GM12878 (cell line): Measurements from ENCODE around the gene ENDOV. TPM values are rescaled to one million over a fixed set of nuclear protein-coding genes. Genes with fewer than 3 reads are reported as not detected.

Experiments used
- ATAC-seq: fragments of 200-7000 bp; cut with Tn5 transposase; 3 replicates; pipeline ENCODE4 v1.9.1; 2020; ENCODE audit warnings: mild to moderate bottlenecking, moderate library complexity
- BruUV-seq: library from RNA; stranded (reverse); fragments of 400-500 nt; replicated peaks from 2 replicates; lab custom pipeline; 2021; lab: Mats Ljungman, UMichigan
- CTCF ChIA-PET: fragments of 300-600 bp; sonication (Branson Sonifier 250); formaldehyde crosslinking; extraction: SDS; loops from one replicate; lab custom pipeline; 2021; ENCODE audit warnings: inconsistent platforms; lab: Yijun Ruan, JAX
- POLR2A ChIA-PET: fragments of 350-600 bp; formaldehyde crosslinking; extraction: SDS; loops from one replicate; lab custom pipeline; 2021; ENCODE audit warnings: inconsistent platforms; lab: Charles Lee
- RAD21 ChIA-PET: fragments of 300-600 bp; sonication (Branson Sonifier 250); formaldehyde crosslinking; loops from one replicate; lab custom pipeline; 2023; ENCODE audit warnings: antibody characterized with exemption; ENCODE audit not compliant: unreplicated experiment; lab: Charles Lee
- SMC1A ChIA-PET: fragments of 300-600 bp; sonication (Branson Sonifier 250); formaldehyde crosslinking; loops from one replicate; lab custom pipeline; 2023; ENCODE audit not compliant: unreplicated experiment, uncharacterized antibody; lab: Charles Lee
- DNase-seq: peaks from one replicate; pipeline ENCODE4 v3.0.0-alpha.2; 2011; ENCODE audit warnings: low read depth, low spot score
- FAIRE-seq: peaks from 3 replicates; lab custom pipeline; 2011; peaks lifted over from hg19 to GRCh38; lab: Jason Lieb, UNC
- H2AFZ ChIP-seq: 2 replicates; pipeline ENCODE4 v1.6.0; 2011; ENCODE audit warnings: low read depth, low read length, control low read depth; ENCODE audit not compliant: control insufficient read depth
- H3K27ac ChIP-seq: 2 replicates; pipeline ENCODE4 v1.5.1; 2011; ENCODE audit warnings: control low read depth; ENCODE audit not compliant: control insufficient read depth, insufficient read depth
- H3K27me3 ChIP-seq, 2 experiments: replicated peaks in 1 of 2; 2 replicates each; pipeline versions ENCODE4 v1.6.0 to v1.6.1; 2011; ENCODE audit warnings: low read length in 1 of 2; ENCODE audit not compliant: control insufficient read depth in 2 of 2, insufficient read depth in 2 of 2
- H3K36me3 ChIP-seq, 2 experiments: 2 replicates each; pipeline ENCODE4 v1.5.1; 2011; ENCODE audit warnings: low read length in 1 of 2; ENCODE audit not compliant: control insufficient read depth in 2 of 2, insufficient read depth in 2 of 2
- H3K4me1 ChIP-seq: 2 replicates; pipeline ENCODE4 v1.6.1; 2011; ENCODE audit warnings: mild to moderate bottlenecking, low read length, moderate library complexity, mixed read lengths; ENCODE audit not compliant: control insufficient read depth, insufficient read depth
- H3K4me2 ChIP-seq: 2 replicates; pipeline ENCODE4 v1.6.0; 2011; ENCODE audit warnings: control low read depth; ENCODE audit not compliant: control insufficient read depth, insufficient read depth
- H3K4me3 ChIP-seq: fragments of 200-600 bp; sonication (generic); 2 replicates; pipeline ENCODE4 v1.5.1; 2016
- H3K79me2 ChIP-seq: 2 replicates; pipeline ENCODE4 v1.6.0; 2011; ENCODE audit warnings: low read length; ENCODE audit not compliant: control insufficient read depth, insufficient read depth
- H3K9ac ChIP-seq: 2 replicates; pipeline ENCODE4 v1.8.0; 2011; ENCODE audit warnings: low read length, control low read depth, mixed read lengths; ENCODE audit not compliant: control insufficient read depth, insufficient read depth
- H3K9me3 ChIP-seq: replicated peaks from 3 replicates; pipeline ENCODE4 v1.5.1; 2011; ENCODE audit warnings: mild to moderate bottlenecking, low read length; ENCODE audit not compliant: control insufficient read depth, insufficient read depth
- H4K20me1 ChIP-seq: 2 replicates; pipeline ENCODE4 v1.6.0; 2011; ENCODE audit not compliant: control insufficient read depth, insufficient read depth
- IRF3 ChIP-seq: fragments of 450-650 bp; IDR thresholded peaks from 2 replicates; pipeline ENCODE4 v1.6.1; 2014; ENCODE audit warnings: mild to moderate bottlenecking
- MAX ChIP-seq: IDR thresholded peaks from 2 replicates; pipeline ENCODE4 v1.6.1; 2012; ENCODE audit warnings: low read depth, low read length, improper control_type of control experiment
- MXI1 ChIP-seq: fragments of 150-350 bp; IDR thresholded peaks from 2 replicates; pipeline ENCODE4 v1.6.1; 2011; ENCODE audit warnings: low read depth, mild to moderate bottlenecking, inconsistent platforms, low read length, improper control_type of control experiment
- PML ChIP-seq: IDR thresholded peaks from 2 replicates; pipeline ENCODE4 v1.6.1; 2012; ENCODE audit warnings: low read length, inconsistent platforms
- PRDM15 ChIP-seq: fragments of 450-650 bp; formaldehyde crosslinking; IDR thresholded peaks from 2 replicates; pipeline ENCODE4 v1.4.0; 2020; ENCODE audit warnings: mild to moderate bottlenecking, moderate library complexity
- STAT3 ChIP-seq: IDR thresholded peaks from 2 replicates; pipeline ENCODE4 v1.6.1; 2011; ENCODE audit warnings: low read depth, low read length, improper control_type of control experiment
- TARDBP ChIP-seq: IDR thresholded peaks from 2 replicates; pipeline ENCODE4 v1.6.1; 2016; ENCODE audit warnings: borderline replicate concordance
- ZBTB33 ChIP-seq: fragments of 450-650 bp; IDR thresholded peaks from 2 replicates; pipeline ENCODE4 v1.6.1; 2017; ENCODE audit warnings: mild to moderate bottlenecking
- ZSCAN29 ChIP-seq: fragments of 450-650 bp; IDR thresholded peaks from 2 replicates; pipeline ENCODE4 v1.6.1; 2017; ENCODE audit warnings: mild to moderate bottlenecking, moderate library complexity
- WGBS: methylation state at CpG from one replicate; pipeline ENCODE4 v1.1.6; 2016; ENCODE audit warnings: low lambda C conversion rate; ENCODE audit not compliant: insufficient replicate concordance, insufficient coverage; ENCODE audit errors: missing lambda C conversion rate; 5-methylcytosine and 5-hydroxymethylcytosine counted together
- in situ Hi-C: fragments of 300-500 bp; cut with MboI; formaldehyde crosslinking; loops from 9 replicates; pipeline ENCODE4 v1.14.3; 2018; ENCODE audit warnings: mixed read lengths
- intact Hi-C: fragments of 100-400 bp; cut with micrococcal nuclease; formaldehyde crosslinking; loops from one replicate; pipeline ENCODE4 v1.14.2; 2022; ENCODE audit not compliant: unreplicated experiment
- polyA plus RNA-seq, 11 experiments: library from polyadenylated mRNA; depleted of rRNA in 4 of 11; unstranded in 6 of 11; stranded (reverse) in 5 of 11; fragments of >200 nt; fragmentation: Nextera tagmentation in 4 of 11; fragmentation: Illumina TruSeq in 1 of 11; extraction: Ambion mirVana in 4 of 11; extraction: Trizol in 1 of 11; gene quantifications; 1 replicate in 1 of 11; 2 replicates in 10 of 11; pipeline versions ENCODE4 v1.2.1 to v1.2.3, GENCODE V29; 2011 to 2016; ENCODE audit warnings: inconsistent platforms in 2 of 11, missing spikeins in 2 of 11, low read depth in 1 of 11
- total RNA-seq, 4 experiments: library from RNA; depleted of rRNA in 3 of 4; stranded (reverse); fragments of >200 nt in 3 of 4; fragmentation: Illumina TruSeq in 1 of 4; extraction: Trizol in 1 of 4; gene quantifications; 2 replicates each; pipeline versions ENCODE4 v1.2.1 to v1.2.3, GENCODE V29; 2013 to 2021
- TF ChIP-seq, protein P1 (sequence below): fragments of 450-650 bp; IDR thresholded peaks from 2 replicates; pipeline ENCODE4 v1.6.1; 2017; ENCODE audit warnings: mild to moderate bottlenecking, low read depth, inconsistent platforms; ENCODE audit not compliant: poor library complexity, severe bottlenecking

ENDOV gene
- total and polyA plus RNA-seq, 10 of the 15 experiments (the other 5 are each of a cell fraction or from before 2014, with no cell fraction given): 0.63 to 11.9 (median 8.1) TPM

GRCh38 chr17:80427366-80428282, 12.7 kb downstream of the ENDOV start (continued):
- TF ChIP-seq ZBTB33: no peak
- no peak for TF ChIP-seq IRF3
- no peak for TF ChIP-seq PML
- TF ChIP-seq STAT3: no peak
- no peak for TF ChIP-seq ZSCAN29
- TF ChIP-seq, all 136 proteins: peak for 0

DNA sequence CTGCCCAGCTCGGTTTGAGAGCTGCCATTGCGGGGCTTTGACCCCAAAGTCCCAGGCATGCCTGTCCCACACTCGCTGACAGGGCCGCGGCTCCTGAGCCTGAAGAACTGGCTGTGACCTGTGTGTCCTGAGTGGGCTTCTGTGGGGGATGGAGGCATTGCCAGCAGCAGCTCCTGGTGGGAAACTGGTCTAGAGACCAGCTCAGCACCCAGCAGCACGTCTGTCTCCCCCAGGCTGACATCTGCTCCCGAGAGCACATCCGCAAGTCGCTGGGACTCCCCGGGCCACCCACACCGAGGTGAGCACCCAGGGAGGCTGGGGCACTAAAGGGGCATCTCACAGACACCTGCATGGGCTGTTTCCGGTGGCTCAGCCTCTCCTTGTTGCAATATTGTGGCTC, 13.4 kb downstream of the ENDOV start:
- WGBS: 39% methylated on average over 12 of the region's 12 CpGs
- ChIA-PET RAD21 (interaction anchor here (1.0 to 2.5 kb wide), 5 partner anchors 26 to 551 kb away, joined by 3 to 22 read pairs (median 11); no protein-coding TSS in a partner anchor), POLR2A (no interaction called here), SMC1A (interaction anchor here (0.9 to 3.1 kb wide), 3 partner anchors 148 to 309 kb away, joined by 3 to 15 read pairs (median 5); no protein-coding TSS in a partner anchor), CTCF (interaction anchor here (0.8 to 5.0 kb wide), 7 partner anchors 148 to 581 kb away, joined by 3 to 61 read pairs (median 6); no protein-coding TSS in a partner anchor)
- no peaks in the 10 kb centered on the region for H3K9me3 ChIP-seq
- H3K79me2 ChIP-seq: no peaks in the 10 kb centered on the region
- H3K9ac ChIP-seq: no peak overlapping the region
- DNase-seq (no peak), FAIRE-seq (no peak), ATAC-seq (no peak)
- no peak overlapping the region for H3K4me2 ChIP-seq
- in situ Hi-C loops: loop anchor here (5.0 kb wide), 2 partner anchors 144 to 554 kb away; no protein-coding TSS in a partner anchor
- no peak overlapping the region for H3K4me3 ChIP-seq
- no peak overlapping the region for H3K27ac ChIP-seq
- intact Hi-C loops: loop anchor here (10.0 kb wide), 1 partner anchor 306 kb away; no protein-coding TSS in a partner anchor
- no peaks in the 10 kb centered on the region for H3K36me3 ChIP-seq
- BruUV-seq: no TSS peak
- no peak overlapping the region for H2AFZ ChIP-seq
- no peaks in the 10 kb centered on the region; a peak in 1 of 4 replicates for H3K27me3 ChIP-seq
- H3K4me1 ChIP-seq: peaks cover 3% of the 10 kb centered on the region
- no peaks in the 10 kb centered on the region for H4K20me1 ChIP-seq
- TF ChIP-seq TARDBP (no peak), MAX (no peak), MXI1 (no peak), PRDM15 (CRISPR knock-in tag) (no peak)
- TF ChIP-seq, protein P1, sequence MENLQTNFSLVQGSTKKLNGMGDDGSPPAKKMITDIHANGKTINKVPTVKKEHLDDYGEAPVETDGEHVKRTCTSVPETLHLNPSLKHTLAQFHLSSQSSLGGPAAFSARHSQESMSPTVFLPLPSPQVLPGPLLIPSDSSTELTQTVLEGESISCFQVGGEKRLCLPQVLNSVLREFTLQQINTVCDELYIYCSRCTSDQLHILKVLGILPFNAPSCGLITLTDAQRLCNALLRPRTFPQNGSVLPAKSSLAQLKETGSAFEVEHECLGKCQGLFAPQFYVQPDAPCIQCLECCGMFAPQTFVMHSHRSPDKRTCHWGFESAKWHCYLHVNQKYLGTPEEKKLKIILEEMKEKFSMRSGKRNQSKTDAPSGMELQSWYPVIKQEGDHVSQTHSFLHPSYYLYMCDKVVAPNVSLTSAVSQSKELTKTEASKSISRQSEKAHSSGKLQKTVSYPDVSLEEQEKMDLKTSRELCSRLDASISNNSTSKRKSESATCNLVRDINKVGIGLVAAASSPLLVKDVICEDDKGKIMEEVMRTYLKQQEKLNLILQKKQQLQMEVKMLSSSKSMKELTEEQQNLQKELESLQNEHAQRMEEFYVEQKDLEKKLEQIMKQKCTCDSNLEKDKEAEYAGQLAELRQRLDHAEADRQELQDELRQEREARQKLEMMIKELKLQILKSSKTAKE: no peak
